GM12878 (cell line): ENCODE measurements around the gene PLAGL1. TPM values are rescaled to one million over a fixed set of nuclear protein-coding genes. Genes with fewer than 3 reads are reported as not detected.
A peak's percentile ranks its signal among the peaks of the same experiment; 100 is the strongest.

Experiments
- ATAC-seq: fragments of 200-7000 bp; cut with Tn5 transposase; 3 replicates; pipeline ENCODE4 v1.9.1; 2020; ENCODE audit warnings: mild to moderate bottlenecking, moderate library complexity
- BruUV-seq: library from RNA; stranded (reverse); fragments of 400-500 nt; replicated peaks from 2 replicates; lab custom pipeline; 2021; lab: Mats Ljungman, UMichigan
- CTCF ChIA-PET: fragments of 300-600 bp; sonication (Branson Sonifier 250); formaldehyde crosslinking; extraction: SDS; loops from one replicate; lab custom pipeline; 2021; ENCODE audit warnings: inconsistent platforms; lab: Yijun Ruan, JAX
- POLR2A ChIA-PET: fragments of 350-600 bp; formaldehyde crosslinking; extraction: SDS; loops from one replicate; lab custom pipeline; 2021; ENCODE audit warnings: inconsistent platforms; lab: Charles Lee
- RAD21 ChIA-PET: fragments of 300-600 bp; sonication (Branson Sonifier 250); formaldehyde crosslinking; loops from one replicate; lab custom pipeline; 2023; ENCODE audit warnings: antibody characterized with exemption; ENCODE audit not compliant: unreplicated experiment; lab: Charles Lee
- SMC1A ChIA-PET: fragments of 300-600 bp; sonication (Branson Sonifier 250); formaldehyde crosslinking; loops from one replicate; lab custom pipeline; 2023; ENCODE audit not compliant: unreplicated experiment, uncharacterized antibody; lab: Charles Lee
- DNase-seq: peaks from one replicate; pipeline ENCODE4 v3.0.0-alpha.2; 2011; ENCODE audit warnings: low read depth, low spot score
- FAIRE-seq: peaks from 3 replicates; lab custom pipeline; 2011; peaks lifted over from hg19 to GRCh38; lab: Jason Lieb, UNC
- H2AFZ ChIP-seq: 2 replicates; pipeline ENCODE4 v1.6.0; 2011; ENCODE audit warnings: low read depth, low read length, control low read depth; ENCODE audit not compliant: control insufficient read depth
- H3K27ac ChIP-seq: 2 replicates; pipeline ENCODE4 v1.5.1; 2011; ENCODE audit warnings: control low read depth; ENCODE audit not compliant: control insufficient read depth, insufficient read depth
- H3K27me3 ChIP-seq, 2 experiments: replicated peaks in 1 of 2; 2 replicates each; pipeline versions ENCODE4 v1.6.0 to v1.6.1; 2011; ENCODE audit warnings: low read length in 1 of 2; ENCODE audit not compliant: control insufficient read depth in 2 of 2, insufficient read depth in 2 of 2
- H3K36me3 ChIP-seq, 2 experiments: 2 replicates each; pipeline ENCODE4 v1.5.1; 2011; ENCODE audit warnings: low read length in 1 of 2; ENCODE audit not compliant: control insufficient read depth in 2 of 2, insufficient read depth in 2 of 2
- H3K4me1 ChIP-seq: 2 replicates; pipeline ENCODE4 v1.6.1; 2011; ENCODE audit warnings: mild to moderate bottlenecking, low read length, moderate library complexity, mixed read lengths; ENCODE audit not compliant: control insufficient read depth, insufficient read depth
- H3K4me2 ChIP-seq: 2 replicates; pipeline ENCODE4 v1.6.0; 2011; ENCODE audit warnings: control low read depth; ENCODE audit not compliant: control insufficient read depth, insufficient read depth
- H3K4me3 ChIP-seq: fragments of 200-600 bp; sonication (generic); 2 replicates; pipeline ENCODE4 v1.5.1; 2016
- H3K79me2 ChIP-seq: 2 replicates; pipeline ENCODE4 v1.6.0; 2011; ENCODE audit warnings: low read length; ENCODE audit not compliant: control insufficient read depth, insufficient read depth
- H3K9ac ChIP-seq: 2 replicates; pipeline ENCODE4 v1.8.0; 2011; ENCODE audit warnings: low read length, control low read depth, mixed read lengths; ENCODE audit not compliant: control insufficient read depth, insufficient read depth
- H3K9me3 ChIP-seq: replicated peaks from 3 replicates; pipeline ENCODE4 v1.5.1; 2011; ENCODE audit warnings: mild to moderate bottlenecking, low read length; ENCODE audit not compliant: control insufficient read depth, insufficient read depth
- H4K20me1 ChIP-seq: 2 replicates; pipeline ENCODE4 v1.6.0; 2011; ENCODE audit not compliant: control insufficient read depth, insufficient read depth
- BMI1 ChIP-seq: fragments of 450-650 bp; IDR thresholded peaks from 2 replicates; pipeline ENCODE4 v1.6.1; 2016; ENCODE audit warnings: mild to moderate bottlenecking, moderate library complexity, borderline replicate concordance
- CBFB ChIP-seq: IDR thresholded peaks from 2 replicates; pipeline ENCODE4 v1.6.1; 2016; ENCODE audit warnings: antibody characterized with exemption, low read depth
- CBX3 ChIP-seq: fragments of 200-600 bp; sonication (generic); IDR thresholded peaks from 2 replicates; pipeline ENCODE4 v1.6.1; 2016; ENCODE audit warnings: low read depth, borderline replicate concordance
- ELK1 ChIP-seq: IDR thresholded peaks from 2 replicates; pipeline ENCODE4 v1.6.1; 2012; ENCODE audit warnings: low read depth, low read length, improper control_type of control experiment
- NR2C2 ChIP-seq: IDR thresholded peaks from 2 replicates; pipeline ENCODE4 v1.6.1; 2011; ENCODE audit warnings: borderline replicate concordance, low read depth; ENCODE audit not compliant: control insufficient read depth, insufficient read length
- POLR2AphosphoS2 ChIP-seq: IDR thresholded peaks from 2 replicates; pipeline ENCODE4 v1.6.1; 2011; ENCODE audit warnings: low read depth, mild to moderate bottlenecking, low read length, improper control_type of control experiment, moderate library complexity
- SIN3A ChIP-seq: IDR thresholded peaks from 2 replicates; pipeline ENCODE4 v1.6.1; 2012; ENCODE audit warnings: low read depth, low read length, improper control_type of control experiment
- SMAD5 ChIP-seq: IDR thresholded peaks from 2 replicates; pipeline ENCODE4 v1.6.1; 2016; ENCODE audit warnings: antibody characterized with exemption, low read depth
- SP1 ChIP-seq: IDR thresholded peaks from one replicate; pipeline ENCODE4 v1.6.1; 2011; ENCODE audit warnings: low read depth, low read length
- SUZ12 ChIP-seq: fragments of 200-600 bp; sonication (generic); IDR thresholded peaks from one replicate; pipeline ENCODE4 v1.6.1; 2018; ENCODE audit warnings: antibody characterized with exemption, mild to moderate bottlenecking; ENCODE audit not compliant: unreplicated experiment
- TCF3 ChIP-seq: IDR thresholded peaks from 2 replicates; pipeline ENCODE4 v1.6.1; 2012; ENCODE audit warnings: low read depth, mild to moderate bottlenecking, low read length, borderline replicate concordance; ENCODE audit not compliant: insufficient read depth
- WGBS: methylation state at CpG from one replicate; pipeline ENCODE4 v1.1.6; 2016; ENCODE audit warnings: low lambda C conversion rate; ENCODE audit not compliant: insufficient replicate concordance, insufficient coverage; ENCODE audit errors: missing lambda C conversion rate; 5-methylcytosine and 5-hydroxymethylcytosine counted together
- in situ Hi-C: fragments of 300-500 bp; cut with MboI; formaldehyde crosslinking; loops from 9 replicates; pipeline ENCODE4 v1.14.3; 2018; ENCODE audit warnings: mixed read lengths
- intact Hi-C: fragments of 100-400 bp; cut with micrococcal nuclease; formaldehyde crosslinking; loops from one replicate; pipeline ENCODE4 v1.14.2; 2022; ENCODE audit not compliant: unreplicated experiment
- polyA plus RNA-seq, 11 experiments: library from polyadenylated mRNA; depleted of rRNA in 4 of 11; unstranded in 6 of 11; stranded (reverse) in 5 of 11; fragments of >200 nt; fragmentation: Nextera tagmentation in 4 of 11; fragmentation: Illumina TruSeq in 1 of 11; extraction: Ambion mirVana in 4 of 11; extraction: Trizol in 1 of 11; gene quantifications; 1 replicate in 1 of 11; 2 replicates in 10 of 11; pipeline versions ENCODE4 v1.2.1 to v1.2.3, GENCODE V29; 2011 to 2016; ENCODE audit warnings: inconsistent platforms in 2 of 11, missing spikeins in 2 of 11, low read depth in 1 of 11
- total RNA-seq, 4 experiments: library from RNA; depleted of rRNA in 3 of 4; stranded (reverse); fragments of >200 nt in 3 of 4; fragmentation: Illumina TruSeq in 1 of 4; extraction: Trizol in 1 of 4; gene quantifications; 2 replicates each; pipeline versions ENCODE4 v1.2.1 to v1.2.3, GENCODE V29; 2013 to 2021
- TF ChIP-seq, protein P1 (sequence below), 3 experiments: IDR thresholded peaks in 2 of 3; conservative IDR thresholded peaks in 1 of 3; 2 replicates each; pipeline ENCODE4 v1.5.1; 2011; ENCODE audit warnings: low read depth in 3 of 3, low read length in 3 of 3, mild to moderate bottlenecking in 3 of 3, control low read depth in 2 of 3, moderate library complexity in 2 of 3, inconsistent platforms in 1 of 3, mixed read lengths in 1 of 3; ENCODE audit not compliant: control insufficient read depth in 2 of 3, insufficient read depth in 1 of 3; ENCODE audit errors: extremely low read depth in 1 of 3
- TF ChIP-seq, protein P2 (sequence below): fragments of 450-650 bp; IDR thresholded peaks from 2 replicates; pipeline ENCODE4 v1.6.1; 2016; ENCODE audit warnings: mild to moderate bottlenecking
- TF ChIP-seq, protein P3 (sequence below): fragments of 450-650 bp; formaldehyde crosslinking; IDR thresholded peaks from 2 replicates; pipeline ENCODE4 v1.5.0; 2022; ENCODE audit warnings: mild to moderate bottlenecking, missing genetic modification characterization

PLAGL1 gene
- total and polyA plus RNA-seq, 10 of the 15 experiments (the other 5 are each of a cell fraction or from before 2014, with no cell fraction given) = 2.6 to 19.1 (median 5.7) TPM

DNA sequence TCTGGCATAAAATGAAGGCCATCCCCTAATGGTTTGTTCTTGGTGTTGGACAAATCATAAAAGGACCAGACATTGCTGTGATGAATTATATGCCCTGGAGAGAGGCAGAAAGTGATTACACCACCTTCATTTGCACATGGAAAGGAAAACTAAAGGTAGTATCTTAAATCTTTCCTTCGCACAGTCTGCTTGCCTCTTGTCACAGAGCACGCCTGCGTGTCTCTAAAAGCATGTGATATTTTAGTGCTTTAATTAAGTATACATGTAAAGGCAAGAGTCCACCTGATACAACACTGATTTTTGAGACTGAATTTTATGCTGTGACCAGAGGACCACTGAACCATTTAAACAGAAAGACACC is 28.8 kb upstream of the PLAGL1 start:
- H3K9ac ChIP-seq = no peak overlapping the region
- DNase-seq = no peak
- no peaks in the 10 kb centered on the region for H3K27me3 ChIP-seq
- TF ChIP-seq SMAD5 = no peak
- TF ChIP-seq POLR2AphosphoS2 = no peak
- TF ChIP-seq, protein P1, sequence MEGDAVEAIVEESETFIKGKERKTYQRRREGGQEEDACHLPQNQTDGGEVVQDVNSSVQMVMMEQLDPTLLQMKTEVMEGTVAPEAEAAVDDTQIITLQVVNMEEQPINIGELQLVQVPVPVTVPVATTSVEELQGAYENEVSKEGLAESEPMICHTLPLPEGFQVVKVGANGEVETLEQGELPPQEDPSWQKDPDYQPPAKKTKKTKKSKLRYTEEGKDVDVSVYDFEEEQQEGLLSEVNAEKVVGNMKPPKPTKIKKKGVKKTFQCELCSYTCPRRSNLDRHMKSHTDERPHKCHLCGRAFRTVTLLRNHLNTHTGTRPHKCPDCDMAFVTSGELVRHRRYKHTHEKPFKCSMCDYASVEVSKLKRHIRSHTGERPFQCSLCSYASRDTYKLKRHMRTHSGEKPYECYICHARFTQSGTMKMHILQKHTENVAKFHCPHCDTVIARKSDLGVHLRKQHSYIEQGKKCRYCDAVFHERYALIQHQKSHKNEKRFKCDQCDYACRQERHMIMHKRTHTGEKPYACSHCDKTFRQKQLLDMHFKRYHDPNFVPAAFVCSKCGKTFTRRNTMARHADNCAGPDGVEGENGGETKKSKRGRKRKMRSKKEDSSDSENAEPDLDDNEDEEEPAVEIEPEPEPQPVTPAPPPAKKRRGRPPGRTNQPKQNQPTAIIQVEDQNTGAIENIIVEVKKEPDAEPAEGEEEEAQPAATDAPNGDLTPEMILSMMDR (IDR thresholded peaks at IDR 0.05 in 2 of 3, conservative IDR thresholded peaks at IDR 0.05 in 1 of 3; ENCODE audit: control insufficient read depth in 2 of 3, extremely low read depth in 1 of 3, insufficient read depth in 1 of 3, low read depth in 3 of 3, low read length in 3 of 3) = no peak
- no peak for TF ChIP-seq NR2C2
- no peak for TF ChIP-seq SIN3A
- TF ChIP-seq, protein P2, sequence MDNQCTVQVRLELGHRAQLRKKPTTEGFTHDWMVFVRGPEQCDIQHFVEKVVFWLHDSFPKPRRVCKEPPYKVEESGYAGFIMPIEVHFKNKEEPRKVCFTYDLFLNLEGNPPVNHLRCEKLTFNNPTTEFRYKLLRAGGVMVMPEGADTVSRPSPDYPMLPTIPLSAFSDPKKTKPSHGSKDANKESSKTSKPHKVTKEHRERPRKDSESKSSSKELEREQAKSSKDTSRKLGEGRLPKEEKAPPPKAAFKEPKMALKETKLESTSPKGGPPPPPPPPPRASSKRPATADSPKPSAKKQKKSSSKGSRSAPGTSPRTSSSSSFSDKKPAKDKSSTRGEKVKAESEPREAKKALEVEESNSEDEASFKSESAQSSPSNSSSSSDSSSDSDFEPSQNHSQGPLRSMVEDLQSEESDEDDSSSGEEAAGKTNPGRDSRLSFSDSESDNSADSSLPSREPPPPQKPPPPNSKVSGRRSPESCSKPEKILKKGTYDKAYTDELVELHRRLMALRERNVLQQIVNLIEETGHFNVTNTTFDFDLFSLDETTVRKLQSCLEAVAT = no peak
- no peak for TF ChIP-seq CBFB
- no peak for TF ChIP-seq BMI1
- TF ChIP-seq, protein P3, sequence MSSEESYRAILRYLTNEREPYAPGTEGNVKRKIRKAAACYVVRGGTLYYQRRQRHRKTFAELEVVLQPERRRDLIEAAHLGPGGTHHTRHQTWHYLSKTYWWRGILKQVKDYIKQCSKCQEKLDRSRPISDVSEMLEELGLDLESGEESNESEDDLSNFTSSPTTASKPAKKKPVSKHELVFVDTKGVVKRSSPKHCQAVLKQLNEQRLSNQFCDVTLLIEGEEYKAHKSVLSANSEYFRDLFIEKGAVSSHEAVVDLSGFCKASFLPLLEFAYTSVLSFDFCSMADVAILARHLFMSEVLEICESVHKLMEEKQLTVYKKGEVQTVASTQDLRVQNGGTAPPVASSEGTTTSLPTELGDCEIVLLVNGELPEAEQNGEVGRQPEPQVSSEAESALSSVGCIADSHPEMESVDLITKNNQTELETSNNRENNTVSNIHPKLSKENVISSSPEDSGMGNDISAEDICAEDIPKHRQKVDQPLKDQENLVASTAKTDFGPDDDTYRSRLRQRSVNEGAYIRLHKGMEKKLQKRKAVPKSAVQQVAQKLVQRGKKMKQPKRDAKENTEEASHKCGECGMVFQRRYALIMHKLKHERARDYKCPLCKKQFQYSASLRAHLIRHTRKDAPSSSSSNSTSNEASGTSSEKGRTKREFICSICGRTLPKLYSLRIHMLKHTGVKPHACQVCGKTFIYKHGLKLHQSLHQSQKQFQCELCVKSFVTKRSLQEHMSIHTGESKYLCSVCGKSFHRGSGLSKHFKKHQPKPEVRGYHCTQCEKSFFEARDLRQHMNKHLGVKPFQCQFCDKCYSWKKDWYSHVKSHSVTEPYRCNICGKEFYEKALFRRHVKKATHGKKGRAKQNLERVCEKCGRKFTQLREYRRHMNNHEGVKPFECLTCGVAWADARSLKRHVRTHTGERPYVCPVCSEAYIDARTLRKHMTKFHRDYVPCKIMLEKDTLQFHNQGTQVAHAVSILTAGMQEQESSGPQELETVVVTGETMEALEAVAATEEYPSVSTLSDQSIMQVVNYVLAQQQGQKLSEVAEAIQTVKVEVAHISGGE (CRISPR knock-in tag) = no peak
- no peak for TF ChIP-seq CBX3
- TF ChIP-seq SUZ12 = no peak
- TF ChIP-seq SP1 = no peak
- TF ChIP-seq ELK1 = no peak
- no peak for TF ChIP-seq TCF3

More for the DNA sequence above, 28.8 kb upstream of the PLAGL1 start:
- no peak overlapping the region for H3K27ac ChIP-seq
- no peaks in the 10 kb centered on the region; the same call in 1 of the 2 replicates for H3K4me1 ChIP-seq
- POLR2A ChIA-PET = no interaction called here
- in situ Hi-C loops (no loop called here), intact Hi-C loops (no loop called here)
- H3K4me3 ChIP-seq = 0 out of 2 replicates have a peak overlapping the region, but pooled peaks have one; percentile 1
- peak overlapping the region; percentile 77 for H2AFZ ChIP-seq
- H3K4me2 ChIP-seq = peak overlapping the region; percentile 78
- peaks cover 2% of the 10 kb centered on the region; the same call in 2 of the 3 replicates for H3K9me3 ChIP-seq
- 96% methylated on average over 3 of the region's 3 CpGs for WGBS
- CTCF ChIA-PET = interaction anchor here (0.6 to 2.4 kb wide), 5 partner anchors 23 to 461 kb away, joined by 3 to 6 read pairs (median 5); no protein-coding TSS in a partner anchor
- FAIRE-seq = no peak
- no peaks in the 10 kb centered on the region for H3K79me2 ChIP-seq
- BruUV-seq = no TSS peak
- RAD21 ChIA-PET = no interaction called here
- no peak; the same call in 2 of the 3 replicates for ATAC-seq
- no peaks in the 10 kb centered on the region for H4K20me1 ChIP-seq
- SMC1A ChIA-PET = interaction anchor here (0.5 to 1.5 kb wide), 4 partner anchors 8 to 168 kb away, joined by 3 to 6 read pairs (median 4); no protein-coding TSS in a partner anchor
- no peaks in the 10 kb centered on the region for H3K36me3 ChIP-seq
